GM12878 (cell line): Measurements from ENCODE around the gene ETV6. TPM values are rescaled to one million over a fixed set of nuclear protein-coding genes. Genes with fewer than 3 reads are reported as not detected.

Experiments
- ATAC-seq: fragments of 200-7000 bp; cut with Tn5 transposase; 3 replicates; pipeline ENCODE4 v1.9.1; 2020; ENCODE audit warnings: mild to moderate bottlenecking, moderate library complexity
- BruUV-seq: library from RNA; stranded (reverse); fragments of 400-500 nt; replicated peaks from 2 replicates; lab custom pipeline; 2021; lab: Mats Ljungman, UMichigan
- CTCF ChIA-PET: fragments of 300-600 bp; sonication (Branson Sonifier 250); formaldehyde crosslinking; extraction: SDS; loops from one replicate; lab custom pipeline; 2021; ENCODE audit warnings: inconsistent platforms; lab: Yijun Ruan, JAX
- POLR2A ChIA-PET: fragments of 350-600 bp; formaldehyde crosslinking; extraction: SDS; loops from one replicate; lab custom pipeline; 2021; ENCODE audit warnings: inconsistent platforms; lab: Charles Lee
- RAD21 ChIA-PET: fragments of 300-600 bp; sonication (Branson Sonifier 250); formaldehyde crosslinking; loops from one replicate; lab custom pipeline; 2023; ENCODE audit warnings: antibody characterized with exemption; ENCODE audit not compliant: unreplicated experiment; lab: Charles Lee
- SMC1A ChIA-PET: fragments of 300-600 bp; sonication (Branson Sonifier 250); formaldehyde crosslinking; loops from one replicate; lab custom pipeline; 2023; ENCODE audit not compliant: unreplicated experiment, uncharacterized antibody; lab: Charles Lee
- DNase-seq: peaks from one replicate; pipeline ENCODE4 v3.0.0-alpha.2; 2011; ENCODE audit warnings: low read depth, low spot score
- FAIRE-seq: peaks from 3 replicates; lab custom pipeline; 2011; peaks lifted over from hg19 to GRCh38; lab: Jason Lieb, UNC
- H2AFZ ChIP-seq: 2 replicates; pipeline ENCODE4 v1.6.0; 2011; ENCODE audit warnings: low read depth, low read length, control low read depth; ENCODE audit not compliant: control insufficient read depth
- H3K27ac ChIP-seq: 2 replicates; pipeline ENCODE4 v1.5.1; 2011; ENCODE audit warnings: control low read depth; ENCODE audit not compliant: control insufficient read depth, insufficient read depth
- H3K27me3 ChIP-seq, 2 experiments: replicated peaks in 1 of 2; 2 replicates each; pipeline versions ENCODE4 v1.6.0 to v1.6.1; 2011; ENCODE audit warnings: low read length in 1 of 2; ENCODE audit not compliant: control insufficient read depth in 2 of 2, insufficient read depth in 2 of 2
- H3K36me3 ChIP-seq, 2 experiments: 2 replicates each; pipeline ENCODE4 v1.5.1; 2011; ENCODE audit warnings: low read length in 1 of 2; ENCODE audit not compliant: control insufficient read depth in 2 of 2, insufficient read depth in 2 of 2
- H3K4me1 ChIP-seq: 2 replicates; pipeline ENCODE4 v1.6.1; 2011; ENCODE audit warnings: mild to moderate bottlenecking, low read length, moderate library complexity, mixed read lengths; ENCODE audit not compliant: control insufficient read depth, insufficient read depth
- H3K4me2 ChIP-seq: 2 replicates; pipeline ENCODE4 v1.6.0; 2011; ENCODE audit warnings: control low read depth; ENCODE audit not compliant: control insufficient read depth, insufficient read depth
- H3K4me3 ChIP-seq: fragments of 200-600 bp; sonication (generic); 2 replicates; pipeline ENCODE4 v1.5.1; 2016
- H3K79me2 ChIP-seq: 2 replicates; pipeline ENCODE4 v1.6.0; 2011; ENCODE audit warnings: low read length; ENCODE audit not compliant: control insufficient read depth, insufficient read depth
- H3K9ac ChIP-seq: 2 replicates; pipeline ENCODE4 v1.8.0; 2011; ENCODE audit warnings: low read length, control low read depth, mixed read lengths; ENCODE audit not compliant: control insufficient read depth, insufficient read depth
- H3K9me3 ChIP-seq: replicated peaks from 3 replicates; pipeline ENCODE4 v1.5.1; 2011; ENCODE audit warnings: mild to moderate bottlenecking, low read length; ENCODE audit not compliant: control insufficient read depth, insufficient read depth
- H4K20me1 ChIP-seq: 2 replicates; pipeline ENCODE4 v1.6.0; 2011; ENCODE audit not compliant: control insufficient read depth, insufficient read depth
- CBFB ChIP-seq: IDR thresholded peaks from 2 replicates; pipeline ENCODE4 v1.6.1; 2016; ENCODE audit warnings: antibody characterized with exemption, low read depth
- EGR1 ChIP-seq, 2 experiments: IDR thresholded peaks; 1 replicate in 1 of 2; 2 replicates in 1 of 2; pipeline ENCODE4 v1.6.1; 2011 to 2012; ENCODE audit warnings: low read depth in 2 of 2, low read length in 2 of 2, borderline replicate concordance in 1 of 2, mild to moderate bottlenecking in 1 of 2, moderate library complexity in 1 of 2
- IKZF1 ChIP-seq: fragments of 450-650 bp; conservative IDR thresholded peaks from 2 replicates; pipeline ENCODE4 v1.6.1; 2017; ENCODE audit warnings: antibody characterized with exemption, mild to moderate bottlenecking
- MTA2 ChIP-seq: fragments of 450-650 bp; IDR thresholded peaks from 2 replicates; pipeline ENCODE4 v1.6.1; 2016; ENCODE audit warnings: low read depth, mild to moderate bottlenecking, moderate library complexity
- MXI1 ChIP-seq: fragments of 150-350 bp; IDR thresholded peaks from 2 replicates; pipeline ENCODE4 v1.6.1; 2011; ENCODE audit warnings: low read depth, mild to moderate bottlenecking, inconsistent platforms, low read length, improper control_type of control experiment
- POLR2AphosphoS5 ChIP-seq: IDR thresholded peaks from 2 replicates; pipeline ENCODE4 v1.6.1; 2011; ENCODE audit warnings: mild to moderate bottlenecking, low read length, inconsistent platforms
- RELB ChIP-seq: fragments of 450-650 bp; IDR thresholded peaks from 2 replicates; pipeline ENCODE4 v1.6.1; 2017; ENCODE audit warnings: low read depth, mild to moderate bottlenecking, moderate library complexity
- RUNX3 ChIP-seq: IDR thresholded peaks from 2 replicates; pipeline ENCODE4 v1.6.1; 2012; ENCODE audit warnings: low read length, inconsistent platforms
- SKIL ChIP-seq: fragments of 450-650 bp; IDR thresholded peaks from 2 replicates; pipeline ENCODE4 v1.6.1; 2017; ENCODE audit warnings: mild to moderate bottlenecking, low read depth, inconsistent platforms; ENCODE audit not compliant: poor library complexity, severe bottlenecking
- SMAD5 ChIP-seq: IDR thresholded peaks from 2 replicates; pipeline ENCODE4 v1.6.1; 2016; ENCODE audit warnings: antibody characterized with exemption, low read depth
- YY1 ChIP-seq: IDR thresholded peaks from 2 replicates; pipeline ENCODE4 v1.6.1; 2011; ENCODE audit warnings: low read depth, mild to moderate bottlenecking, low read length
- ZNF592 ChIP-seq: fragments of 450-650 bp; IDR thresholded peaks from 2 replicates; pipeline ENCODE4 v1.6.1; 2017; ENCODE audit warnings: mild to moderate bottlenecking, moderate library complexity
- WGBS: methylation state at CpG from one replicate; pipeline ENCODE4 v1.1.6; 2016; ENCODE audit warnings: low lambda C conversion rate; ENCODE audit not compliant: insufficient replicate concordance, insufficient coverage; ENCODE audit errors: missing lambda C conversion rate; 5-methylcytosine and 5-hydroxymethylcytosine counted together
- in situ Hi-C: fragments of 300-500 bp; cut with MboI; formaldehyde crosslinking; loops from 9 replicates; pipeline ENCODE4 v1.14.3; 2018; ENCODE audit warnings: mixed read lengths
- intact Hi-C: fragments of 100-400 bp; cut with micrococcal nuclease; formaldehyde crosslinking; loops from one replicate; pipeline ENCODE4 v1.14.2; 2022; ENCODE audit not compliant: unreplicated experiment
- polyA plus RNA-seq, 11 experiments: library from polyadenylated mRNA; depleted of rRNA in 4 of 11; unstranded in 6 of 11; stranded (reverse) in 5 of 11; fragments of >200 nt; fragmentation: Nextera tagmentation in 4 of 11; fragmentation: Illumina TruSeq in 1 of 11; extraction: Ambion mirVana in 4 of 11; extraction: Trizol in 1 of 11; gene quantifications; 1 replicate in 1 of 11; 2 replicates in 10 of 11; pipeline versions ENCODE4 v1.2.1 to v1.2.3, GENCODE V29; 2011 to 2016; ENCODE audit warnings: inconsistent platforms in 2 of 11, missing spikeins in 2 of 11, low read depth in 1 of 11
- total RNA-seq, 4 experiments: library from RNA; depleted of rRNA in 3 of 4; stranded (reverse); fragments of >200 nt in 3 of 4; fragmentation: Illumina TruSeq in 1 of 4; extraction: Trizol in 1 of 4; gene quantifications; 2 replicates each; pipeline versions ENCODE4 v1.2.1 to v1.2.3, GENCODE V29; 2013 to 2021

ETV6 gene
- total and polyA plus RNA-seq, 10 of the 15 experiments (the other 5 are each of a cell fraction or from before 2014, with no cell fraction given): 6.6 to 74.8 (median 24.6) TPM

GRCh38 chr12:11746940-11747716 lies 97.7 kb downstream of the ETV6 start:
- Histone ChIP-seq H2AFZ (no peak overlapping the region), H3K4me3 (peak overlapping the region; percentile 61; the same call in 1 of the 2 replicates), H4K20me1 (no peaks in the 10 kb centered on the region), H3K9me3 (no peaks in the 10 kb centered on the region; the same call in 2 of the 3 replicates), H3K4me2 (peak overlapping the region; percentile 100), H3K79me2 (peaks cover 98% of the 10 kb centered on the region), H3K36me3 (peaks cover 0 to 5% of the 10 kb centered on the region in 2 experiments; a peak in 2 of 4 replicates), H3K27ac (peak overlapping the region; percentile 100), H3K9ac (peak overlapping the region; percentile 98), H3K27me3 (no peaks in the 10 kb centered on the region), H3K4me1 (peaks cover 89% of the 10 kb centered on the region)
- ChIA-PET CTCF (interaction anchor here (0.8 to 6.2 kb wide), 17 partner anchors 11 to 286 kb away, joined by 3 to 47 read pairs (median 5); no protein-coding TSS in a partner anchor), POLR2A (interaction anchor here (0.6 to 7.7 kb wide), 11 partner anchors 7 to 182 kb away, joined by 3 to 144 read pairs (median 8); partner anchors contain the start of gene ETV6), SMC1A (interaction anchor here (0.9 to 39.9 kb wide), 17 partner anchors 8 to 286 kb away, joined by 3 to 1116 read pairs (median 5); no protein-coding TSS in a partner anchor), RAD21 (interaction anchor here (0.7 to 21.4 kb wide), 17 partner anchors 8 to 287 kb away, joined by 3 to 497 read pairs (median 5); no protein-coding TSS in a partner anchor)
- intact Hi-C loops (loop anchor here (1.0 to 5.0 kb wide), 6 partner anchors 15 to 265 kb away; no protein-coding TSS in a partner anchor), in situ Hi-C loops (no loop called here)
- FAIRE-seq (no peak), ATAC-seq (peak; percentile 44), DNase-seq (no peak)
- BruUV-seq: TSS peak; percentile 59
- WGBS: 38% methylated on average over 7 of the region's 7 CpGs
- TF ChIP-seq MTA2 (0 out of 2 replicates have a peak, but pooled peaks have one; percentile 15), MXI1 (peak; percentile 21; the same call in 1 of the 2 replicates), RELB (peak; percentile 38; the same call in 1 of the 2 replicates), CBFB (no peak), SMAD5 (no peak), EGR1 (IDR thresholded peaks at IDR 0.05; ENCODE audit: borderline replicate concordance in 1 of 2, low read depth in 2 of 2, low read length in 2 of 2) (no peak), POLR2AphosphoS5 (peak; percentile 74), ZNF592 (peak; percentile 40), SKIL (peak; percentile 30), IKZF1 (no peak; the same call in 1 of the 2 replicates), RUNX3 (peak; percentile 54; the same call in 1 of the 2 replicates), YY1 (0 out of 2 replicates have a peak, but pooled peaks have one; percentile 13)
